GM21737 (cell line): ENCODE data around the gene CRIP3.

Experiments used
- ATAC-seq: cut with Tn5 transposase; IDR thresholded peaks from one replicate; pipeline ENCODE4 v1.9.1; 2021; ENCODE audit warnings: mild to moderate bottlenecking, moderate library complexity; ENCODE audit not compliant: unreplicated experiment

Gene CRIP3

DNA sequence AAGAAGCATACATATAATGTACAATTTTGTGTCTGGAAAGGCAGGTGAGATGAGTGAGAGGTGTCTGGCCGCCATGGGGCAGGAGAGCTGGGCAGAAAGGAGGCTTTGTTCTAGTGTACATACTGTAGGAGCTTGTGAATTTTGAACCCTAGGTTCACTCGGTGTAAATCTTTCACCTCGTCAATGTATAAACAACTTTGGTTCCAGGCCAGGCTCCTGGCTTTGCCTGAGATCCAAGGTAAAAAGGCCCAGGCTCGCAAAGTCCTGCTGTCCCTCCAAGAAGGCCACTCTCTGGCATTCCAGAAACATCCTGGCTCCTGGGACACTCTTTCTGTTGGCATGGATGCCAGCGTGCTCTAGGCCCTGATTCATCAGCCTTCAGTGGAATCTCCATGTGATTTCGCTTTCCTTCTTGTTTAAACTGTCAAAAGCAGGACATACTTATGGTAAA lies 17.7 kb downstream of the CRIP3 start:
- no peak for ATAC-seq

DNA sequence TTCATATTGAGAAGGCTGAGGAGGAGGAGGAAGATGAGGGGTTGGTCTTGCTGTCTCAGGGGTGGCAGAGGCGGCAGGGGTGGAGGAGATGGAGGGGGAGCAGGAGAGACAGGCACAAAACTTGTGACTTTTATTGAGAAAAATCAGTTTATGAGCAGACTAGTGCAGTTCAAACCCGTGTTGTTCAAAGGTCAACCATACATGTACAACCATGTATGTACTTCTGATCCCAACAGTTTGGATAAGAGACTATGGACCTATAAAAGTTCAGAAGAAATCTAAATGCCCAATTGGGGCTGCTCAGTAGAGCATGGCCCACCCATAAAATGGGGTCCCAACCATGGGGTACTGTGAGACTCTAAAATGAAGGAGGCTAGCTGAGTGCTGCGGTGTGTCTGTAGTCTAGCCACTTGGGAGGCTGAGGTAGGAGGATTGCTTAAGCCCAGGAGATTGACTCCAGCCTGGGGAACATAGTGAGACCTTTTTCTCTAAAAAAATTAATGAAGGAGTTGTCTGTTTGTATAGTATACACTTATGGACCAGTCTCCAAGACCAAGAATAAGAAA lies 18.2 kb downstream of the CRIP3 start:
- no peak for ATAC-seq

DNA sequence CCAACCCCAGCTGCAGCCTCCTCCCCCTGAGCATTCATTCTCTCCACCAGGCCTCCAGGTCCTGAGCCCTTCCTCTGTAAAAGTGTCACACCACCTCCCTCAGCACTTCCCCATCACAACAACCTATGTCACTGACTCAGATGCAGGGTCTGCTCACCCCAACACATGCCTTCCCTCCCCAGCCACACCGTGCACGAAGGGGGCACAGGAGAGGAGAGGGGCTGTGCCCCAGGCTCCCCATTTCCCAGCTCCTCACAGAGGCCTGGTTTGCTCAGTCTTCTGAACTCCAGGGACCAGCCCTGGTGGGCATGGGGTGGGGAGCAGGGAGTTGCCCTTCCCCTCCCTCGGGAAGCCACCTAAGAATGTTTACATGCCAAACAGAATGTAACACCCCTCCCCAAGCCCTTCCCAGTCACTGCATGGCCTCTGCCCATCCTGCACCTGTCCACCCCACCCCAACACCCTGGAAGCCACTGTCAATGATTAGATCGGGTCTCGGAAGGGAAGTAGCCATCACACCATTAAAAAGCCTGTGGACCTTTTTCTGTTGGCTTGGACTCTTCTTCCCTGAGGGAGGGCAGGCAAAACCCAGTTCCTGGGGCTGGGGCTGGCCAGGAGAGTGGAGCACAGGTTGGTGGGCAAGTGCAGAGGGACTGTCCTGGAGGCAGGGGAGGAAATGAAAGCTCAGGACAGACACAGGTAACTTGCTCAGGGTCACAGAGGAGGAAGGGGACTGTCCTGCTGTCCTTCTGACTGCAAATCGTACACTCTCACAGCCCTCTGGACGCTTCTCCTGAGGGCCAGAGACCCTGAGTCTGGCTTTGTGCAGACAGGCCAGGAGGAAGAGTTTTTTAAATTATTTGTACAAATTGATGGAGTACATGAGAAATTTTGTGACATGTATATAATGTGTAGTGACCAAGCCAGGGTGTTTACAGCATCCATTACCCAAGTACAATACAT lies 20.6 kb downstream of the CRIP3 start:
- no peak for ATAC-seq

DNA sequence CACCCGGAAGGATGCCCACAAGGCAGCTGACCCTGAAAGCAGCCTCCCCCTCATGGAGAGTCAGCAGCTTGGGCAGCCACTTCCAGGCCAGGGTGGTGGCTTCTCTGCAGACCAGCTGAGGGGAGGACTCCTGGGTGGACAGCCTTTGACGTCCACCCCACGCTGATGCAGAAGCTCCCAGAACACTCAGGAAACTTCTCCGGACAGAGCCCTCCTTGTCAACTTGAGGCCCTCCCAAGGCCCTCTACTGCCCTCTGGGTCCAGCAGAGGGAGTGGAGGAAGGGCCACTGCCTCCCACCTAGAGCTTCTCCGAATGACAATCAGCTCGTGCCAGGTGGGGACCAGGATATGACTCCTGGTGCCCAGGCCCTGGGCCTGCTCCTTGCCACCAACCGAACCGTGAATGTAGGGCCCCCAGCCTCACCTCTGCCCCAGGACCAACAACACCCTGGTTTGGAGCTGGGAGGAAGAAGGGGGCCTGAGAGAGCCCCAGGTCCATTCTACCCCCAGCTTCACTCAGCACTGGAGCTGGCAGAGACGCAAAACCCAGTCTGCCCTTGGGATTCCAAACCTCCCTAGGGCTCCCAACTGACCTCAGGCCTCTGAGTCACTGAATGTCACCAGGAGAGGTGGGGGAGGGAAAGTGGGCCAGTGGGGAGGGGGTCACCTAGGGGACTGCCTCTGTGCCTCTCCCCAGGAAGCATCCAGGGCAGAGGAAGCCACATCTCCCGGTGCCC lies 21.5 kb downstream of the CRIP3 start:
- no peak for ATAC-seq

DNA sequence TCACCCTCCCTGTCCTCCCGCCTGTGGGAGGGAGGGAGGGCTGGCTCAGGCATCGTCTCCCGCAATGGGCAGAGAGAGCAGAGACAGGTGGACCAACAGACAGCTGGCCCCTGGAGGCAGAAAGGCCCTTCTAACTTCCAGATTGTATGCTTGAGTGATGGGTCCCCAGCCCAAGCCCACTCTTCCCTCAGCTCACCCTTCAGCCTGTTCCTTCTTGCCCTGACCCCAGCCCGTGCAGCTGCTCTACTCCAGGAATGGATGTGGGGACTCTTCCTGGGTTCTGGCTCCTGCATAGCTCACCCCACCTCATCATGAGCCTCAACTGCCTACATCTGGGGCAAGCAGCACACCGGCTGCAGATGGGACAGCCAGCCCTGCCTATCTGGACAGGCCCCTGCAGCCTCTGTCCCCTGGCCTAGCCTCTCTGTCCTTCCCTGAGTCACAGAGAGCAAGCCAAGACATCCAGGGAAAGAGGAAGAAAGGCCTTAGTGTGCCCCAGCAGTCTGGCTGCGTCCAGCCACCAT lies 22.1 kb downstream of the CRIP3 start:
- no peak for ATAC-seq

DNA sequence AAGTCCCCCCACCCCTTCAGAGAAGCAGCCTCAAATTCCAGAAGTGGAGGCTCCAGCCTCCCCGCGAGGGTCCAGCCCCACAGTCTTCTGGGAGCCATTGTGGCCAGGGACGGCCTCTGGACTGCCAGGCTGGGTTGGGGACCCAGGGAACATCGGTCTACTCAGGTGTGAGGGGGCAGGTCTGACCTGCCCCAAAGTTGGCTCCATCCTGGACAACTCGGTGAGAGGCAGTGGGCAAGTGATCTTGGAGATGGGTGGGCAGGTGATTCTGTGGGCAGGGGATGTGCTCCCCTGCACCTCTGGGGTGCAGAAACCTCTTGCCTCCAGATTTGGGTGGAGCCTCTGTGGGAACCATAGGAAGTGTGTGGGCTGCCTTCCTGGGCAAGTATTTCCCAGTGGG lies 22.8 kb downstream of the CRIP3 start:
- no peak for ATAC-seq

DNA sequence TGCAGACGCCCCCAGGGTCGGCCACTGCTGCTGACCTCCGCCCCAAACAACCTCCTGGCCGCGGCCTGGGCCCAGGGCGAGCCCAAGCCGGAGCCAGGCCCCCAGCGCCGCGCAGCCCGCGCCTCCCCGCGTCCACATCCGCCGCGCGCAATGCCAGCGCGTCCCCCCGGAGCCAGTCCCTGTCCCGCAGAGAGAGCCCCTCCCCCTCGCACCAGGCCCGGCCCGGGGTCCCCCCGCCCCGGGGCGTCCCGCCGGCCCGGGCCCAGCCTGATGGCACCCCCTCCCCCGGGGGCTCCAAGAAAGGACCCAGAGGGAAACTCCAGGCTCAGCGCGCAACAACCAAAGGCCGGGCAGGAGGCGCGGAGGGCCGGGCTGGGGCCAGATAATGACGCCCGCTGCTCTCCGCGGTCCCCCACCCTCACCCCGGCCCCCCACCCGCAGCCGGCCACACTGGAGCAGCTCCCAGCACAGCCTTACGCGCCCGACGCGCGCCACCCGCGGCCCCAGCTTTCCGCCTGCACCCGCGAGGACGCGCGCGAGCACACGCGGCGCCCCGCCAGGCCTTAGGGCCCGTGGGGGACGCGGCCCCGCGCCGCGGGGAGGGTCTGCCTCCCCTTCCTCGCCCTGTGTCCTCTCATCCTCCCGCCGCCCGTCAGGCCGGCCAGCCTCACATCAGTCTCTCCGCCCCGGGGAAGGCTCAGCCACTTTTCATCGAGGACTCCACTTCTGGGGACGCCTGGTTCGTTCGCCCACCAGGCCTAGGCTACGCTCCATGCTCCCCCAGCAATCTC lies 23.4 kb downstream of the CRIP3 start:
- ATAC-seq: no peak

DNA sequence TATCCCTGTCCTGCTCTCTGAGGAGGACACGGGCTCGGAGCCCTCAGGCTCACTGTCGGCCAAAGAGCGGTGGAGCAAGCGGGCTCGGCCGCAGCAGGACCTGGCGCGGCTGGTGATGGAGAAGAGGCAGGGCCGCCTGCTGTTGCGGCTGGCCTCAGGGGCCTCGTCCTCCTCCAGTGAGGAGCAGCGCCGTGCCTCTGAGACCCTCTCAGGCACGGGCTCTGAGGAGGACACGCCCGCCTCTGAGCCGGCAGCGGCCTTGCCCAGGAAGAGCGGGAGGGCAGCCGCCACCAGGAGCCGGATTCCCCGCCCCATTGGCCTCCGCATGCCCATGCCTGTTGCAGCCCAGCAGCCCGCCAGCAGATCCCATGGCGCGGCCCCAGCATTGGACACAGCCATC lies 24.7 kb downstream of the CRIP3 start:
- no peak for ATAC-seq

DNA sequence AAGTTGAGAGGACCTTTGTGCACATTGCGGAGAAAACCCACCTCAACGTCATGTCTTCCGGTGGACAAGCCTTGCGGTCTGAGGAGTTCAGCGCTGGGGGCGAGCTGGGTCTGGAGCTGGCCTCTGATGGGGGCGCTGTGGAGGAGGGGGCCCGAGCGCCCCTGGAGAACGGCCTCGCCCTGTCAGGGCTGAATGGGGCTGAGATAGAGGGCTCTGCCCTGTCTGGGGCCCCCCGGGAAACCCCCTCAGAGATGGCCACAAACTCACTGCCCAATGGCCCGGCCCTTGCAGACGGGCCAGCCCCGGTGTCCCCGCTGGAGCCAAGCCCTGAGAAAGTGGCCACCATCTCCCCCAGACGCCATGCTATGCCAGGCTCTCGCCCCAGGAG lies 25.1 kb downstream of the CRIP3 start:
- ATAC-seq: no peak

DNA sequence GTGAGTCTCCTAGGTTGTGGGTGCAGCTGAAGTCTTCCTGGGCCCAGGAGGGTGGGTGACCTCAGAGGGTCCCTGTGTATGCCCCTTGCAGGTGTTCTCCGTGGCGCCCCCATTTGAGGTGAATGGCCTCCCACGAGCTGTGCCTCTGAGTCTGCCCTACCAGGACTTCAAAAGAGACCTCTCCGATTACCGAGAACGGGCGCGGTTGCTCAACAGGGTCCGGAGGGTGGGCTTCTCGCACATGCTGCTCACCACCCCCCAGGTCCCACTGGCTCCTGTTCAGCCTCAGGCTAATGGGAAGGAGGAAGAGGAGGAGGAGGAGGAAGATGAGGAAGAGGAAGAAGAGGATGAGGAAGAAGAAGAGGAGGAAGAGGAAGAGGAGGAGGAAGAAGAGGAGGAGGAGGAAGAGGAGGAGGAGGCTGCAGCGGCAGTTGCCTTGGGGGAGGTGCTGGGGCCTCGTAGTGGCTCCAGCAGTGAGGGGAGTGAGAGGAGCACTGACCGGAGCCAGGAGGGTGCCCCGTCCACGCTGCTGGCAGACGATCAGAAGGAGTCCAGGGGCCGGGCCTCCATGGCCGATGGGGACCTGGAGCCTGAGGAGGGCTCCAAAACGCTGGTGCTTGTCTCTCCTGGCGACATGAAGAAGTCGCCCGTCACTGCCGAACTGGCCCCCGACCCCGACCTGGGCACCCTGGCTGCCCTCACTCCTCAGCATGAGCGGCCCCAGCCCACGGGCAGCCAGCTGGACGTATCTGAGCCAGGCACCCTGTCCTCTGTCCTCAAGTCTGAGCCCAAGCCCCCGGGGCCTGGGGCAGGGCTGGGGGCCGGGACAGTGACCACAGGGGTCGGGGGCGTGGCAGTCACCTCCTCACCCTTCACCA lies 25.8 kb downstream of the CRIP3 start:
- ATAC-seq: no peak

DNA sequence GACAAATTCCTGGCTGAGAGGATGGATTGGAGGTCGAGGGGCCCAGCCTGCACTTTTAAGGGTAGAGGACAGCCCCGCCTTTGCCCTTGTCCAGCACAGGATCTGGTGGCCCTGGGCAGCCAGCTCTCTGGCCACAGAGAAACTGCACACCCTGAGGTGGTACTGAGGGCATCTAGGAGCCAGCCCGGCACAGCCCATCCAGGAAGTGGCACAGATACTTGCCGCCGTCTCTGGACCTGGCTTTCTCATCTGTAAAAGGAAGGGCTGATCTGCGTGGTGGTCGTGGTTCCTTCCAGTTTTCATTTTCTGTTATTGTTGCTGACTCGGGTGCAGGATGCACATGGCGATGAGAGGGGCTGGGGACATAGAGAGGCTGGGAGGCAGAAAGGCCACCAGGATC lies 26.6 kb downstream of the CRIP3 start:
- no peak for ATAC-seq

DNA sequence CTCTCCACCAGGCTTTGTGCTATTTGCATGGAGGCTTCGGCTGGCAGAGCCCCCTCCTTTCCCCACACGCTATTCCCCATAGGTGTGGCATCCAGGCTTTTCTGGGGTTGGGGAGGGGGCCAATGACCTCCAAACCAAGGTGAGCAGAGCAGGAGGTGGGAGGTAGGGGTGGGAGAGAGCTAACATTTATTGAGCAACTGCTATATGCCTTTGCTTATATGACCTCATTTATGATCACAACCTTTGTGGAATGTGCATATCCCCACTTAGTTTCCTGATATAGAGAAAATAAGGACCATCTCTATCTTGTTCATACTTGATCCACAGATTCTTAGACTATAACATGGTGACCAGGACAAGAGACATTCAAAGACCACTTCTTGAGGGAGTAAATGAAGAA lies 28.4 kb downstream of the CRIP3 start:
- ATAC-seq: no peak

DNA sequence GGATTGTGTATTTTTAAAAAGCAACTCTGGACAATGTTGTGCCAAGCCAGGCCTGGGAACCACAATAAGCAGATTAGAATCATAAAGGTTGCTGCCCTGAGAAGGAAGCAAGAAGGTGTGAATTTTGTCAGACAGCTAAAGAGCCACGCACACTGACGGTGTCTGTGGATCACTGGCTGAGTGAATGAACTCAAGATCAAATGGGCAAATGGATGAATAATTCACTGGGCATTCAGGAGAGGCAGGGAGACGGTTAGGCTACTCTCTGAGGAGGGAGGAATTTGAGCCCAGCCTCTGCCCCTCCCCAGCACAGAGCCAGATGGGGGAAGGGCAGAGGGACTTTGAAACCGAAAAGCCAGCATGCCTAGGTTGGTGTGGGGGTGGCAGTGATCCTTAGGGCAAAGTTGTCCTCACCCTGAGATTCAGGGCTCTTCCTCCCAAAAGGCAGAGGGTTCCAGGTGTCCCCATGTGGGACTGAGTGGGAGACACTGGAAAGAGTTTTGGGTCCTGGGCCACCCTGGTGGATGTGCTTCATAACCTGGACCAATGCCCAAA lies 30.0 kb downstream of the CRIP3 start:
- no peak for ATAC-seq

DNA sequence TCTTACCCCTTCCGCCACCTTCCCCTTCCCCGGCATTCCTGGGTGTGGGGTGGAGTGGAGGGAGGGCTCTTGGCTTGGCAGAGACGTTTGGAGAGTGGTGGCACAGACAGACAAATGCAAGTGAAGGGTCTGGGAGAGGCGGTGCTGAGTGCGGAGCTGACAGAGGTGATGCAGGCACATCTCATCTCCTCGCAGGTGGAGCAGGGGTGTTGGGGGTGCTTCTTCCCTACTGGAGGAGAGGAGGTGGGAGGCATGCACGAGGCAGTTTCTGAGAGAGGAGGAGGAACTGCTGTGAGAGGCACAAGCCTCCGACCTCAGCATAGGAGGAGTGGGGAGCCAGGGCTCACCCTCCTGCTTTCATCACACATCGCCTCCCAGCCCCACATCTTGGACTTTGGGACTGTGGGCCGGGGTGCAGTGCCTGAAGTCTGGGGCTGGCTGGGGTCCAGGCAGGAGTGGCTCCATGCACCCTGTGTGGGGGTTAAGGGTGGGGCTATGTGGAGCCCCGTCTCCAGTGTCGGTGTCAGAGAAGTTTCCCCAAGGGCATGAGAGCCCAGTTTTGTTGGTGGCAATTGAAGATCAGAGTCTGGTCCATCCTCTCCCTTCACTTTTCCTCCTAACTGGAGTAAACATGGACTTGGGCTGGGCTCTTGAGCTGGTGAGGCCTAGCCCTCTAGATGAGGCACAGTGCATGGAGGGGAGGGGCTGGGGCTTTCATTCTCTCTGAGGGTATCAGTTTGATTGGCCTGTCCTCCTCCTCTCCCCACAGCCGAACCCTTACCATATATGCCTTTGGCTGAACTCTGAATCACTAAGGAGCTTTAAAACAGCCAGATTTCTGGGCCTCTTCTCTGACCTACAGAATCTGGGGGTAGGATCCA lies 30.7 kb downstream of the CRIP3 start:
- ATAC-seq: no peak

DNA sequence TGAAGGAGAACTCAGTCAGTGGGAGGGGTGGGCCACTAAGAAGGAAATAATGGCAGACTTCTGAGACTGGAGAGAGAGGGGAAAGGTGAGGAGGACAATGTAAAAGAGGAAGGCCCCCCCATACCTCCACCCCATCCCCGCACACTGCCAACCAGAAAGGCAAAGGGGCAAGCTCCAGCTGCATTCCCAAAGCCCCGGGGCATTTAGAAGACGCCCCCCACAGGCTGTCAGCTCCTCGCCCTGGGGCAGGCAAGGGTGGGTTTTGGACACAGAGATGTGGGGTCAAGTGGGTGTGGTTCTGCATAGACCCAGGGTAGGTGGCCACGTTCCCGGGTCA lies 31.4 kb downstream of the CRIP3 start:
- ATAC-seq: no peak

DNA sequence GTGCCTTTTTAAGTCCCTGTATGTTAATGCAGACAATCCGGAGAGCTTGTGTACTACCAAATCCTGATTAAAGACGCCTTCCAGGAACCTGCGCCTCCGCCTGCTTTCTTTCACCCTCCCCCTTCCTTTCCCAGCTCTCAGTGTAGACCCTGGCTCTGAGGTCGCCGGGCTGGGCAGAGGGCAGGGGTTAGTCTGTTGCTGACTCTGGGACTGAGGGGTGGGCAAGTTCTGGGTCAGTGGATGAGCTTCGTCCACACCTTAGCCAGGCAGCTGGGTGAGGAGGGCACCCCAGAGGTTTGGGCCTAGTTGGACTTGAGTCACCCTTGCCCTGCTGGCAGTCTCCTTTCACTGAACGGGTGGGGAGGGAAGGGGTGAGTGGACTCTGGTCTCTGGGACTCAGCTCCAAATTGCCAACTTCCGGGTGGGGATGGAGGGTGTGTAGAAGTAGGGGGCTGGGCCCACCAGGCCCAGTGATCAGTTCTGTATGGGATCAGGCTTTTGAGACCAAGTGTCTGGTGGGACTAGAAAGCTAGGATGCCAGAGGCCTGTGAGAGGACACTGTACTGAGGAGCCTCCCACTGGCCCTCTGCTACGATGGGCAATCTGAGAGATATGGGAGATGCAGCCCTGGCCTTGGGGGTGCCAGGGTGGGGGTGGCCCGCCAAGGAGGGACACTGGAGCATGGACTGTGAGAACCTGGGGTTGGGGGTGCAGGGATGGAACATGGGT lies 31.9 kb downstream of the CRIP3 start:
- no peak for ATAC-seq

DNA sequence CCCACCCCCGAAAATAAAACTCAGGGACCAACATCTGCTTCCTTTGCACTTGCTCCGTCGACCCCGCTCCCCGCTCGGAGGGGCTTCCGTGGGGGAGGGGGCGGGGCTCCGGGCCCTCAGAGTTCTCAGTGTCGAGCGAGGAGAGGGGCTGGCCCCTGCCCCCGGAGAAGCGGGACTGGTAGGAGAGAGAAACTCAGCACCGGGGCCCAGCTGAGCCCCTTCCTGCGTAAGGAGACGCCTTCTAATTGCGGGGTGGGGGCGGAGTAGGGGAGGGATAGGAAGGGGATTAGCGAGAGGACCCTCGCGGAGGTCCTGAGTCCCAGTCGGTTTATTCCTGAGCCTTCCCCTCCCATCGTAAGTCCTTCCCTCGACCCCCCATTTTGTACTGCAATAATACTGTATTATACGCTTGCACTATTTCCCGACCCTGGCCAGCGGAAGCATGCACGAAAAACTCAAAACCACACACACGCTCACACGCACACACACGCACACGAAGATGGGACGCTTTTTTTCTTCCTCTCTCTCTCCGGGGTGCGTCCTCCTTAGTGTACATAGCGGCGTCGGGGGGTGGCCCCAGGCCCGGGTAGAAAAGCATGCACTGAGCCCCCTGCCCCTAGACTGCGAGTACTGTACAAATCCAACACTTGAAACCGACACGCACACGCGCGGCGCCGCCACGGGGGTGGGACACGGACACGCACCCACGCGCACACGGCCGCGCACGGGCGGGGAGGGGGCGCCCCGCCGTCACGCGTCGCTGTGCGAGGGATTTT lies 32.6 kb downstream of the CRIP3 start:
- no peak for ATAC-seq
